IMR-90 (cell line): ENCODE results near the gene AMOTL1. TPM values are rescaled to one million over a fixed set of nuclear protein-coding genes. Genes with fewer than 3 reads are reported as not detected.

ENCODE experiments used
- ATAC-seq: fragments of 200-7000 bp; cut with Tn5 transposase; 2 replicates; pipeline ENCODE4 v1.9.1; 2020; ENCODE audit warnings: low read depth, mild to moderate bottlenecking, moderate library complexity
- BruUV-seq: library from RNA; stranded (reverse); fragments of 400-500 nt; replicated peaks from 2 replicates; lab custom pipeline; 2021; lab: Mats Ljungman, UMichigan
- CTCF ChIA-PET: fragments of 300-600 bp; formaldehyde crosslinking; extraction: SDS; loops from one replicate; lab custom pipeline; 2021; ENCODE audit warnings: antibody characterized with exemption; lab: Yijun Ruan, JAX
- POLR2A ChIA-PET: fragments of 300-600 bp; sonication (Branson Sonifier 250); formaldehyde crosslinking; loops from one replicate; lab custom pipeline; 2022; ENCODE audit warnings: antibody characterized with exemption; ENCODE audit not compliant: unreplicated experiment; lab: Charles Lee
- DNase-seq: peaks from one replicate; pipeline ENCODE4 v3.0.0; 2013
- H2AFZ ChIP-seq: replicated peaks from 2 replicates; pipeline ENCODE3; 2013; ENCODE audit warnings: low read length, mild to moderate bottlenecking; ENCODE audit not compliant: poor library complexity
- H2AK5ac ChIP-seq: 2 replicates; pipeline ENCODE4 v1.6.1; 2013; ENCODE audit warnings: low read depth, low read length, inconsistent platforms
- H2AK9ac ChIP-seq: replicated peaks from 2 replicates; pipeline ENCODE3; 2013; ENCODE audit warnings: mild to moderate bottlenecking, low read depth, low read length, moderate library complexity; ENCODE audit not compliant: poor library complexity
- H2BK120ac ChIP-seq: 2 replicates; pipeline ENCODE4 v1.6.1; 2013; ENCODE audit warnings: low read depth, low read length, inconsistent platforms
- H2BK15ac ChIP-seq: 3 replicates; pipeline ENCODE4 v1.6.1; 2013; ENCODE audit warnings: low read depth, low read length, inconsistent platforms
- H2BK20ac ChIP-seq: 2 replicates; pipeline ENCODE4 v1.6.1; 2013; ENCODE audit warnings: low read depth, mild to moderate bottlenecking, inconsistent platforms, low read length, moderate library complexity
- H2BK5ac ChIP-seq: 2 replicates; pipeline ENCODE4 v1.6.1; 2013; ENCODE audit warnings: mild to moderate bottlenecking, low read depth, low read length, inconsistent platforms; ENCODE audit not compliant: poor library complexity, severe bottlenecking
- H3K14ac ChIP-seq: replicated peaks from 2 replicates; pipeline ENCODE4 v1.6.1; 2013; ENCODE audit warnings: low read depth, low read length, inconsistent platforms
- H3K18ac ChIP-seq: 2 replicates; pipeline ENCODE4 v1.6.1; 2013; ENCODE audit warnings: low read depth, low read length, control low read depth
- H3K23ac ChIP-seq: 2 replicates; pipeline ENCODE4 v1.6.1; 2013; ENCODE audit warnings: low read depth, low read length, inconsistent platforms
- H3K27ac ChIP-seq: 2 replicates; pipeline ENCODE4 v1.5.1; 2013; ENCODE audit warnings: mild to moderate bottlenecking, control low read depth, low read length; ENCODE audit not compliant: insufficient read depth
- H3K27me3 ChIP-seq: 2 replicates; pipeline ENCODE4 v1.6.1; 2013; ENCODE audit warnings: low read length; ENCODE audit not compliant: control insufficient read depth, insufficient read depth
- H3K36me3 ChIP-seq: 2 replicates; pipeline ENCODE4 v1.6.1; 2013; ENCODE audit warnings: low read length, mixed read lengths; ENCODE audit not compliant: control insufficient read depth, insufficient read depth
- H3K4ac ChIP-seq: 2 replicates; pipeline ENCODE4 v1.6.1; 2013; ENCODE audit warnings: low read depth, low read length, inconsistent platforms
- H3K4me1 ChIP-seq: 2 replicates; pipeline ENCODE4 v1.6.1; 2013; ENCODE audit warnings: low read length, mixed read lengths; ENCODE audit not compliant: control insufficient read depth, insufficient read depth
- H3K4me2 ChIP-seq: 2 replicates; pipeline ENCODE4 v1.6.1; 2013; ENCODE audit warnings: low read depth, mild to moderate bottlenecking, control low read depth, low read length, moderate library complexity
- H3K4me3 ChIP-seq: 2 replicates; pipeline ENCODE4 v1.5.1; 2013; ENCODE audit warnings: low read depth, mild to moderate bottlenecking, control low read depth, low read length, moderate library complexity; ENCODE audit not compliant: insufficient read depth
- H3K56ac ChIP-seq: 2 replicates; pipeline ENCODE4 v1.6.1; 2013; ENCODE audit warnings: low read length, inconsistent platforms; ENCODE audit not compliant: insufficient read depth; ENCODE audit errors: extremely low read depth
- H3K79me1 ChIP-seq, 2 experiments: 2 replicates each; pipeline ENCODE4 v1.6.1; 2013; ENCODE audit warnings: low read length in 2 of 2, inconsistent platforms in 1 of 2, low read depth in 1 of 2
- H3K9ac ChIP-seq: 2 replicates; pipeline ENCODE4 v1.6.1; 2013; ENCODE audit warnings: low read depth, low read length, control low read depth
- H3K9me1 ChIP-seq: 2 replicates; pipeline ENCODE4 v1.6.1; 2013; ENCODE audit warnings: low read length, inconsistent platforms; ENCODE audit not compliant: insufficient read depth
- H3K9me3 ChIP-seq: 2 replicates; pipeline ENCODE4 v1.6.1; 2013; ENCODE audit warnings: low read length; ENCODE audit not compliant: control insufficient read depth, insufficient read depth
- H4K20me1 ChIP-seq: 2 replicates; pipeline ENCODE4 v1.6.1; 2013; ENCODE audit warnings: low read length, inconsistent platforms; ENCODE audit not compliant: insufficient read depth
- H4K5ac ChIP-seq: 2 replicates; pipeline ENCODE4 v1.6.1; 2013; ENCODE audit warnings: mild to moderate bottlenecking, low read depth, low read length, control low read depth
- H4K8ac ChIP-seq, 2 experiments: 2 replicates each; pipeline ENCODE4 v1.6.1; 2013; ENCODE audit warnings: low read depth in 2 of 2, low read length in 2 of 2, control low read depth in 1 of 2, inconsistent platforms in 1 of 2
- H4K91ac ChIP-seq: 2 replicates; pipeline ENCODE4 v1.6.1; 2013; ENCODE audit warnings: low read depth, low read length, inconsistent platforms; ENCODE audit not compliant: insufficient read depth
- BHLHE40 ChIP-seq: fragments of 150-350 bp; IDR thresholded peaks from 2 replicates; pipeline ENCODE4 v1.6.1; 2016; ENCODE audit warnings: mild to moderate bottlenecking, low read depth, low read length
- CEBPB ChIP-seq: IDR thresholded peaks from 2 replicates; pipeline ENCODE4 v1.6.1; 2012; ENCODE audit warnings: low read depth, low read length, improper control_type of control experiment
- CHD1 ChIP-seq: IDR thresholded peaks from 2 replicates; pipeline ENCODE4 v1.6.1; 2012; ENCODE audit warnings: low read depth, low read length, improper control_type of control experiment
- FOS ChIP-seq: fragments of 150-350 bp; IDR thresholded peaks from 2 replicates; pipeline ENCODE4 v1.6.1; 2016; ENCODE audit warnings: low read depth, low read length
- MAFK ChIP-seq: IDR thresholded peaks from 2 replicates; pipeline ENCODE4 v1.6.1; 2012; ENCODE audit warnings: low read depth, low read length, improper control_type of control experiment
- MAZ ChIP-seq: IDR thresholded peaks from 2 replicates; pipeline ENCODE4 v1.6.1; 2012; ENCODE audit warnings: low read depth, mild to moderate bottlenecking, low read length, improper control_type of control experiment, moderate library complexity, borderline replicate concordance
- RAD21 ChIP-seq: IDR thresholded peaks from 2 replicates; pipeline ENCODE4 v1.6.1; 2012; ENCODE audit warnings: low read length, improper control_type of control experiment
- RCOR1 ChIP-seq: IDR thresholded peaks from 2 replicates; pipeline ENCODE4 v1.6.1; 2012; ENCODE audit warnings: mild to moderate bottlenecking, low read length, improper control_type of control experiment; ENCODE audit not compliant: insufficient replicate concordance
- RFX5 ChIP-seq: IDR thresholded peaks from 2 replicates; pipeline ENCODE4 v1.8.0; 2012; ENCODE audit warnings: low read depth, mild to moderate bottlenecking, low read length, moderate library complexity
- SMC3 ChIP-seq: fragments of 150-350 bp; IDR thresholded peaks from 2 replicates; pipeline ENCODE4 v1.6.1; 2016; ENCODE audit warnings: low read depth, mild to moderate bottlenecking, antibody characterized with exemption, low read length, moderate library complexity
- WGBS, 2 experiments: methylation state at CpG; one replicate each; pipeline versions ENCODE4 v1.1.5 to v1.1.7; 2013; ENCODE audit warnings: missing lambda C conversion rate in 2 of 2; ENCODE audit not compliant: insufficient read length in 1 of 2; ENCODE audit errors: extremely low coverage in 2 of 2; 5-methylcytosine and 5-hydroxymethylcytosine counted together
- dilution Hi-C: fragments of 300-500 bp; cut with HindIII; formaldehyde crosslinking; loops from one replicate; pipeline ENCODE4 v1.14.3; 2018; ENCODE audit warnings: low sequenced_read_pairs; ENCODE audit not compliant: unreplicated experiment
- in situ Hi-C: fragments of 300-500 bp; cut with MboI; formaldehyde crosslinking; loops from 3 replicates; pipeline ENCODE4 v1.14.3; 2019; ENCODE audit warnings: low sequenced_read_pairs, inconsistent platforms, mixed read lengths
- intact Hi-C: fragments of 100-400 bp; cut with micrococcal nuclease; formaldehyde crosslinking; loops from 2 replicates; pipeline ENCODE4 v1.10.0; 2022
- polyA plus RNA-seq, 3 experiments: library from polyadenylated mRNA; depleted of rRNA; stranded (reverse); fragments of >200 nt; gene quantifications; 2 replicates each; pipeline ENCODE4 v1.2.3, GENCODE V29; 2012; ENCODE audit warnings: low replicate concordance in 1 of 3
- total RNA-seq: library from RNA; depleted of rRNA; stranded (reverse); fragments of >200 nt; gene quantifications from 2 replicates; pipeline ENCODE4 v1.2.3, GENCODE V29; 2012
- TF ChIP-seq, protein P1 (sequence below): fragments of 150-350 bp; IDR thresholded peaks from 2 replicates; pipeline ENCODE4 v1.6.1; 2017; ENCODE audit warnings: mild to moderate bottlenecking, antibody characterized with exemption, low read length, low read depth
- TF ChIP-seq, protein P2 (sequence below): fragments of 150-350 bp; IDR thresholded peaks from 2 replicates; pipeline ENCODE4 v1.6.1; 2016; ENCODE audit warnings: low read depth, mild to moderate bottlenecking, low read length, moderate library complexity, borderline replicate concordance
- TF ChIP-seq, protein P3 (sequence below): conservative IDR thresholded peaks from 2 replicates; pipeline ENCODE4 v1.5.1; 2012; ENCODE audit warnings: mild to moderate bottlenecking, low read depth, low read length, improper control_type of control experiment

Gene AMOTL1
- total and polyA plus RNA-seq, 2 of the 4 experiments (the other 2 are of a cell fraction) = 18.6 to 49.5 TPM

DNA sequence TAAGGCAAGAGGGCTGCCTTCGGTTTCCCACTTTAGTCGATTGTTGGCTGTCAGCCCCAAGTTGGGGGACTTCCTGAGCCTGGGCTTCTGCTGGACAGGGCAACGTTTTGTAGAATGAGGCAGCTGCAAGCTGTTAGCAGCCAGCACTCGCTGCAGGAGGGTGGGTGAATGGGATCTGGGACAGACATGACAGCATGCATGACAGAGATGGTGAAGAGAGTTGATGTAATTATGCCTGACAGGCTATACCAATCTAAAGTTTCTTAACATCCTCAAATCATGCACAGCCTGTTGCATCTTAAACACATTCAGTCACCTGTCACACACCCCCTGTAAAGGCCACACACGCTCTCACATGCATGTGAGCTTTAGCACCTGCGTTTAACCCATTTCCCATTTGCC lies 156.0 kb downstream of the AMOTL1 start:
- Histone ChIP-seq H3K14ac (peak overlapping the region; percentile 63; the same call in 1 of the 2 replicates), H3K36me3 (no peaks in the 10 kb centered on the region), H2AK5ac (peak overlapping the region; percentile 57; the same call in 1 of the 2 replicates), H2AK9ac (peak overlapping the region; percentile 43), H3K27ac (peak overlapping the region; percentile 85), H2AFZ (peak overlapping the region; percentile 67), H3K23ac (peak overlapping the region; percentile 82; the same call in 1 of the 2 replicates), H4K8ac (peak overlapping the region; percentile 58; a peak in 2 of 4 replicates), H3K79me1 (peaks cover 0 to 20% of the 10 kb centered on the region in 2 experiments; a peak in 2 of 4 replicates), H3K4ac (peak overlapping the region; percentile 57), H2BK120ac (peak overlapping the region; percentile 85), H4K5ac (peak overlapping the region; percentile 40), H4K20me1 (no peaks in the 10 kb centered on the region), H2BK15ac (peak overlapping the region; percentile 75; the same call in 2 of the 3 replicates), H3K4me3 (no peak overlapping the region), H4K91ac (peak overlapping the region; percentile 83), H2BK20ac (peak overlapping the region; percentile 92), H3K9me1 (peaks cover 39% of the 10 kb centered on the region), H3K56ac (0 out of 2 replicates have a peak overlapping the region, but pooled peaks have one; percentile 50), H2BK5ac (peak overlapping the region; percentile 66), H3K4me2 (peak overlapping the region; percentile 78), H3K27me3 (no peaks in the 10 kb centered on the region), H3K4me1 (peaks cover 35% of the 10 kb centered on the region), H3K9me3 (no peaks in the 10 kb centered on the region), H3K9ac (peak overlapping the region; percentile 1; the same call in 1 of the 2 replicates), H3K18ac (peak overlapping the region; percentile 63)
- intact Hi-C loops = no loop called here
- DNase-seq = no peak
- ChIA-PET CTCF (no interaction called here), POLR2A (interaction anchor here (1.0 kb wide), 1 partner anchor 10 kb away, joined by 4 read pairs; no protein-coding TSS in a partner anchor)
- in situ Hi-C loops = no loop called here
- BruUV-seq = no TSS peak
- no peak for ATAC-seq
- no CpG with 5 or more reads among the region's 6 CpGs for whole genome bisulfite sequencing, 2 experiments
- TF ChIP-seq CHD1 (no peak), RAD21 (no peak), RFX5 (no peak), FOS (no peak), MAZ (no peak), CEBPB (no peak), RCOR1 (no peak), BHLHE40 (no peak), MAFK (no peak), SMC3 (no peak)
- TF ChIP-seq, protein P1, sequence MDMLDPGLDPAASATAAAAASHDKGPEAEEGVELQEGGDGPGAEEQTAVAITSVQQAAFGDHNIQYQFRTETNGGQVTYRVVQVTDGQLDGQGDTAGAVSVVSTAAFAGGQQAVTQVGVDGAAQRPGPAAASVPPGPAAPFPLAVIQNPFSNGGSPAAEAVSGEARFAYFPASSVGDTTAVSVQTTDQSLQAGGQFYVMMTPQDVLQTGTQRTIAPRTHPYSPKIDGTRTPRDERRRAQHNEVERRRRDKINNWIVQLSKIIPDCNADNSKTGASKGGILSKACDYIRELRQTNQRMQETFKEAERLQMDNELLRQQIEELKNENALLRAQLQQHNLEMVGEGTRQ = no peak
- TF ChIP-seq, protein P2, sequence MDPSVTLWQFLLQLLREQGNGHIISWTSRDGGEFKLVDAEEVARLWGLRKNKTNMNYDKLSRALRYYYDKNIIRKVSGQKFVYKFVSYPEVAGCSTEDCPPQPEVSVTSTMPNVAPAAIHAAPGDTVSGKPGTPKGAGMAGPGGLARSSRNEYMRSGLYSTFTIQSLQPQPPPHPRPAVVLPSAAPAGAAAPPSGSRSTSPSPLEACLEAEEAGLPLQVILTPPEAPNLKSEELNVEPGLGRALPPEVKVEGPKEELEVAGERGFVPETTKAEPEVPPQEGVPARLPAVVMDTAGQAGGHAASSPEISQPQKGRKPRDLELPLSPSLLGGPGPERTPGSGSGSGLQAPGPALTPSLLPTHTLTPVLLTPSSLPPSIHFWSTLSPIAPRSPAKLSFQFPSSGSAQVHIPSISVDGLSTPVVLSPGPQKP = no peak
- TF ChIP-seq, protein P3, sequence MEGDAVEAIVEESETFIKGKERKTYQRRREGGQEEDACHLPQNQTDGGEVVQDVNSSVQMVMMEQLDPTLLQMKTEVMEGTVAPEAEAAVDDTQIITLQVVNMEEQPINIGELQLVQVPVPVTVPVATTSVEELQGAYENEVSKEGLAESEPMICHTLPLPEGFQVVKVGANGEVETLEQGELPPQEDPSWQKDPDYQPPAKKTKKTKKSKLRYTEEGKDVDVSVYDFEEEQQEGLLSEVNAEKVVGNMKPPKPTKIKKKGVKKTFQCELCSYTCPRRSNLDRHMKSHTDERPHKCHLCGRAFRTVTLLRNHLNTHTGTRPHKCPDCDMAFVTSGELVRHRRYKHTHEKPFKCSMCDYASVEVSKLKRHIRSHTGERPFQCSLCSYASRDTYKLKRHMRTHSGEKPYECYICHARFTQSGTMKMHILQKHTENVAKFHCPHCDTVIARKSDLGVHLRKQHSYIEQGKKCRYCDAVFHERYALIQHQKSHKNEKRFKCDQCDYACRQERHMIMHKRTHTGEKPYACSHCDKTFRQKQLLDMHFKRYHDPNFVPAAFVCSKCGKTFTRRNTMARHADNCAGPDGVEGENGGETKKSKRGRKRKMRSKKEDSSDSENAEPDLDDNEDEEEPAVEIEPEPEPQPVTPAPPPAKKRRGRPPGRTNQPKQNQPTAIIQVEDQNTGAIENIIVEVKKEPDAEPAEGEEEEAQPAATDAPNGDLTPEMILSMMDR = no peak
- dilution Hi-C loops = no loop called here
